Measurements from ENCODE around the gene SLC38A9. TPM values are rescaled to one million over a fixed set of nuclear protein-coding genes. Genes with fewer than 3 reads are reported as not detected.

The SLC38A9 gene
- polyA plus RNA-seq, 1 experiment = 12.5 TPM

DNA sequence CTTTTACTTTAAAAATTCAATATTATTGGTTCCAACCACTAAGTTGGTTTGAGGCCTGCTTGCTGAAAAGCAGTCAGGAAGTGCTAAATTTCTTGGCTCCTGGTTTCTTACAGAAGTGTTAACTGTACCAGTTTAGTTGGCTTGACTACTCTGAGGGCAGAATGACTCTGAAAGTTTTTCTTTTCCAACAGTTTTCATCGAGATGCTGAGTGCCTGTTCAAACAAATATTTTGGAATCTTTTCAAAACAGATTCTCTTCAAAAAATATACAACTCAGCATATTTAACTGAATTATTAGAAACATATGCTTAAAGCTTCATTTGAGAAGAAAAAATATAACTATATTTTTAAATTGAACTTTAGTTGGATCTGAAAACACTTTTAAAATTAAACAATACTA lies 37.0 kb downstream of the SLC38A9 start:
- POLR2A ChIA-PET = no interaction called here
- Histone ChIP-seq H3K36me3 (ENCODE audit: control insufficient read depth, insufficient read depth, low read length) (no peaks in the 10 kb centered on the region), H3K27me3 (ENCODE audit: control insufficient read depth, insufficient read depth, low read length) (no peaks in the 10 kb centered on the region), H3K4me3 (ENCODE audit: low read depth, low read length) (no peak overlapping the region)
- CTCF ChIA-PET = no interaction called here
- no peak for DNase-seq (ENCODE audit: low read depth)
- TF ChIP-seq, protein P1, sequence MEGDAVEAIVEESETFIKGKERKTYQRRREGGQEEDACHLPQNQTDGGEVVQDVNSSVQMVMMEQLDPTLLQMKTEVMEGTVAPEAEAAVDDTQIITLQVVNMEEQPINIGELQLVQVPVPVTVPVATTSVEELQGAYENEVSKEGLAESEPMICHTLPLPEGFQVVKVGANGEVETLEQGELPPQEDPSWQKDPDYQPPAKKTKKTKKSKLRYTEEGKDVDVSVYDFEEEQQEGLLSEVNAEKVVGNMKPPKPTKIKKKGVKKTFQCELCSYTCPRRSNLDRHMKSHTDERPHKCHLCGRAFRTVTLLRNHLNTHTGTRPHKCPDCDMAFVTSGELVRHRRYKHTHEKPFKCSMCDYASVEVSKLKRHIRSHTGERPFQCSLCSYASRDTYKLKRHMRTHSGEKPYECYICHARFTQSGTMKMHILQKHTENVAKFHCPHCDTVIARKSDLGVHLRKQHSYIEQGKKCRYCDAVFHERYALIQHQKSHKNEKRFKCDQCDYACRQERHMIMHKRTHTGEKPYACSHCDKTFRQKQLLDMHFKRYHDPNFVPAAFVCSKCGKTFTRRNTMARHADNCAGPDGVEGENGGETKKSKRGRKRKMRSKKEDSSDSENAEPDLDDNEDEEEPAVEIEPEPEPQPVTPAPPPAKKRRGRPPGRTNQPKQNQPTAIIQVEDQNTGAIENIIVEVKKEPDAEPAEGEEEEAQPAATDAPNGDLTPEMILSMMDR (IDR thresholded peaks at IDR 0.05; ENCODE audit: insufficient read depth, low read depth, low read length) = no peak

DNA sequence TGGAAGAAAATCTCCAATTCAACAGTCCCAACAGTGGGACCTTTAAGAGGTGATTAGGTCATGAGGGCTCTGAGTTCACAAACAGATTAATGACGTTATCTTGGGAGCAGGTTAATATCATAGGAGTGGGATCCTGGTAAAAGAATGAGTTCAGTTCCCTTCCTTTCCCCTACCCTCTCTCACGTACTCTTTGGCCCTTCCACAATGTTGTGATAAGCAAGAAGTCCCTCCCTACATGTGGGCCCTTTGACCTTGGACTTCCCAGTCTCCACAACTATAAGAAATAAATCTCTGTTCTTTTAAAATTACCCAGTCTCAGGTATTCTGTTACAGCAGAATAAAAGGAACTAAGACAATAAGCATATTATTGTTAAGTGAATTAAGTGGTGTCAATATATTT lies 37.8 kb downstream of the SLC38A9 start:
- no peaks in the 10 kb centered on the region for H3K27me3 ChIP-seq (ENCODE audit: control insufficient read depth, insufficient read depth, low read length)
- TF ChIP-seq, protein P1 (IDR thresholded peaks at IDR 0.05; ENCODE audit: insufficient read depth, low read depth, low read length) = no peak
- CTCF ChIA-PET = no interaction called here
- H3K4me3 ChIP-seq (ENCODE audit: low read depth, low read length) = no peak overlapping the region
- POLR2A ChIA-PET = no interaction called here
- DNase-seq (ENCODE audit: low read depth) = no peak
- H3K36me3 ChIP-seq (ENCODE audit: control insufficient read depth, insufficient read depth, low read length) = no peaks in the 10 kb centered on the region

DNA sequence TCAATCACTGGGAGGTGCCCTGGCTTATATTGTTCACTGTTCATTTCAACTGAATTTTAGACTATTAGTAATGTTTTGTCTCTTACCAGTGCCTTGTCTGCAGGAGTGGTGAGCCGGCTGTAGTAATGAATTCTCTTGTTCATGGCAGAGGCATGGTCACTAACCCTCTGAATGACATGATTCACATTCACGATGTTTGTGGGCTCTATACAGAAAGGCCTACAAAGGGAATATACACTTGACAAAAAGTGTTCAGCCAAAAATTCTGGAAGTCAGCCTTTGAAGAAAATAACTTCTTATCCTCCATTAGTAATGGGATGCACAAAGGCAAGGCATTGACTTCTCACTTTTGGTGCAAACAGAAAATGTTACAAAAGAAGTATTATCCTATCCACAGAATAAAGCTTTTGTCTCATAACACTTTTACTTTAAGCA lies 39.6 kb downstream of the SLC38A9 start:
- DNase-seq (ENCODE audit: low read depth) = no peak
- no peak overlapping the region for H3K4me3 ChIP-seq (ENCODE audit: low read depth, low read length)
- POLR2A ChIA-PET = no interaction called here

DNA sequence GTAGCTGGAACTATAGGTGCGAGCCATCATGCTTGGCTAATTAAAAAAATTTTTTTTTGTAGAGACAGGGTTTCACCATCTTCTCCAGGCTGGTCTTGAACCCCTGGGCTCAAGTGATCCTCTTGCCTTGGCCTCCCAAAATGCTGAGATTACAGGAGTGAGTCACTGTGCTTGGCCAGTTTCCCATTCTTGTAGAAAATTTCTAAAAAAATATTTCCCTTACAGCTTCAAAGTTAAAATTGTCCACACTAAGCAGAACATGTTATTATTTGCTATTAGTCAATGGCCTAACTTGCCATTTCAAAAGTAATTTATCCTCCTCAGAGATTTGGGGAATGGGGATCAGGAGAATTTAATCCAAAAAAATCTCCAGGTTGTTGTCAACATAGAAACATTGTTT lies 40.1 kb downstream of the SLC38A9 start:
- ChIA-PET POLR2A (no interaction called here), CTCF (no interaction called here)
- no peak overlapping the region for H3K4me3 ChIP-seq (ENCODE audit: low read depth, low read length)
- H3K36me3 ChIP-seq (ENCODE audit: control insufficient read depth, insufficient read depth, low read length) = no peaks in the 10 kb centered on the region
- TF ChIP-seq, protein P1 (IDR thresholded peaks at IDR 0.05; ENCODE audit: insufficient read depth, low read depth, low read length) = no peak
- DNase-seq (ENCODE audit: low read depth) = no peak
- H3K27me3 ChIP-seq (ENCODE audit: control insufficient read depth, insufficient read depth, low read length) = no peaks in the 10 kb centered on the region

More for the DNA sequence above, 39.6 kb downstream of the SLC38A9 start:
- CTCF ChIA-PET = no interaction called here
- H3K36me3 ChIP-seq (ENCODE audit: control insufficient read depth, insufficient read depth, low read length) = no peaks in the 10 kb centered on the region
- TF ChIP-seq, protein P1 (IDR thresholded peaks at IDR 0.05; ENCODE audit: insufficient read depth, low read depth, low read length) = no peak
- no peaks in the 10 kb centered on the region for H3K27me3 ChIP-seq (ENCODE audit: control insufficient read depth, insufficient read depth, low read length)

DNA sequence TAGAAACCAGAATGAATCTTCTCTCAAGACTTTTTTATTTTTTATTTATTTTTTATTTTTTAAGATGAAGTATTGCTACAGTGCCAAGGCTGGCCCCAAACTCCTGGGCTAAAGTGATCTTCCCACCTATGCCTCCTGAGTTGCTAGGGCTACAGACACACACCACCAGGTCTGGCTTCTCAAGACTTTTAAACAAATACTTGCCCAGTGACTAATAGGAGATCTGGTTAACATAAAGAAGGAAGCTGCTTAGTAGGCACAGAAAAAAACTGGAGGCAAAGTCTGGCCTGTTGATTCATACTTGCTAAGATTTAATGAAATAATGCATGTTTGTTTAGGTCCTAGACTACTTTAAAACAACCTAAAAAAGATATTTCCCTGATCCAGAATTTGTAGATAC lies 43.8 kb downstream of the SLC38A9 start:
- ChIA-PET CTCF (no interaction called here), POLR2A (no interaction called here)
- Histone ChIP-seq H3K27me3 (ENCODE audit: control insufficient read depth, insufficient read depth, low read length) (no peaks in the 10 kb centered on the region), H3K36me3 (ENCODE audit: control insufficient read depth, insufficient read depth, low read length) (no peaks in the 10 kb centered on the region), H3K4me3 (ENCODE audit: low read depth, low read length) (no peak overlapping the region)
- TF ChIP-seq, protein P1 (IDR thresholded peaks at IDR 0.05; ENCODE audit: insufficient read depth, low read depth, low read length) = no peak
- peak; percentile 34 for DNase-seq (ENCODE audit: low read depth)
